Brain microvascular endothelial cell (primary cell): ENCODE measurements around the gene SLC25A21.
A peak's percentile ranks its signal among the peaks of the same experiment; 100 is the strongest.

ENCODE experiments used
- DNase-seq: peaks from one replicate; pipeline ENCODE4 v3.0.0-alpha.2; 2020
- H3K27ac ChIP-seq: fragments of 250-450 bp; sonication (Bioruptor Pico); 2 replicates; pipeline ENCODE4 v1.5.1; 2020; ENCODE audit warnings: mild to moderate bottlenecking, moderate library complexity
- H3K27me3 ChIP-seq: fragments of 250-450 bp; sonication (Bioruptor Pico); replicated peaks from 2 replicates; pipeline ENCODE4 v1.5.1; 2020; ENCODE audit warnings: mild to moderate bottlenecking
- H3K36me3 ChIP-seq: fragments of 250-450 bp; sonication (Bioruptor Pico); replicated peaks from 2 replicates; pipeline ENCODE4 v1.5.1; 2020; ENCODE audit warnings: mild to moderate bottlenecking
- H3K4me3 ChIP-seq: 2 replicates; pipeline ENCODE4 v1.5.1; 2011; ENCODE audit warnings: low read depth, mild to moderate bottlenecking, control low read depth, low read length, moderate library complexity
- in situ Hi-C: cut with HindIII; loops from 2 replicates; pipeline ENCODE4 v1.10.0; 2017; ENCODE audit warnings: low sequenced_read_pairs, low pct_ligation_motif_present
- TF ChIP-seq, protein P1 (sequence below): IDR thresholded peaks from 2 replicates; pipeline ENCODE4 v1.5.1; 2011; ENCODE audit warnings: low read depth, mild to moderate bottlenecking, moderate library complexity, low read length, control low read depth, inconsistent platforms; ENCODE audit errors: missing control alignments

SLC25A21 gene

DNA sequence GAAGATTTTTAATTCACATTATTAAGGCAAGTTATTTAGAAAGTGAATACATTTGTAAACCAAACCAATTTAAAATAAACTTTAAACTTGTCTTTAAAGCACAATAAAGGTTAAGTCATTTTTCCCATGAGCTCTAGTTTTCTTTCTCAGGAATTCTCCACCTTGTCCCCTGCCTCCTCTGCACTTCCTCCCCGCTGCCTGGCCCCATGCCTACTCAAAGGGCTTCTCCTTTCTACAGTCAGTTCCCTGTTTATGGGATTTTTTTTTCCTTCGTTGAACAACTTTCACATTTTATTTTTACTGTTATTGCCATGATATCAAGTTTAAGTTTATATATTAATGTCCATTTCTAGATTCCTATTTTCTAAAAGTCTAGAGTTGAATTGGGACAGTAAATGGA lies 223.0 kb downstream of the SLC25A21 start:
- TF ChIP-seq, protein P1, sequence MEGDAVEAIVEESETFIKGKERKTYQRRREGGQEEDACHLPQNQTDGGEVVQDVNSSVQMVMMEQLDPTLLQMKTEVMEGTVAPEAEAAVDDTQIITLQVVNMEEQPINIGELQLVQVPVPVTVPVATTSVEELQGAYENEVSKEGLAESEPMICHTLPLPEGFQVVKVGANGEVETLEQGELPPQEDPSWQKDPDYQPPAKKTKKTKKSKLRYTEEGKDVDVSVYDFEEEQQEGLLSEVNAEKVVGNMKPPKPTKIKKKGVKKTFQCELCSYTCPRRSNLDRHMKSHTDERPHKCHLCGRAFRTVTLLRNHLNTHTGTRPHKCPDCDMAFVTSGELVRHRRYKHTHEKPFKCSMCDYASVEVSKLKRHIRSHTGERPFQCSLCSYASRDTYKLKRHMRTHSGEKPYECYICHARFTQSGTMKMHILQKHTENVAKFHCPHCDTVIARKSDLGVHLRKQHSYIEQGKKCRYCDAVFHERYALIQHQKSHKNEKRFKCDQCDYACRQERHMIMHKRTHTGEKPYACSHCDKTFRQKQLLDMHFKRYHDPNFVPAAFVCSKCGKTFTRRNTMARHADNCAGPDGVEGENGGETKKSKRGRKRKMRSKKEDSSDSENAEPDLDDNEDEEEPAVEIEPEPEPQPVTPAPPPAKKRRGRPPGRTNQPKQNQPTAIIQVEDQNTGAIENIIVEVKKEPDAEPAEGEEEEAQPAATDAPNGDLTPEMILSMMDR = no peak
- Histone ChIP-seq H3K4me3 (no peak overlapping the region), H3K36me3 (no peaks in the 10 kb centered on the region), H3K27ac (no peak overlapping the region), H3K27me3 (no peaks in the 10 kb centered on the region)
- no peak for DNase-seq
- in situ Hi-C loops = no loop called here

DNA sequence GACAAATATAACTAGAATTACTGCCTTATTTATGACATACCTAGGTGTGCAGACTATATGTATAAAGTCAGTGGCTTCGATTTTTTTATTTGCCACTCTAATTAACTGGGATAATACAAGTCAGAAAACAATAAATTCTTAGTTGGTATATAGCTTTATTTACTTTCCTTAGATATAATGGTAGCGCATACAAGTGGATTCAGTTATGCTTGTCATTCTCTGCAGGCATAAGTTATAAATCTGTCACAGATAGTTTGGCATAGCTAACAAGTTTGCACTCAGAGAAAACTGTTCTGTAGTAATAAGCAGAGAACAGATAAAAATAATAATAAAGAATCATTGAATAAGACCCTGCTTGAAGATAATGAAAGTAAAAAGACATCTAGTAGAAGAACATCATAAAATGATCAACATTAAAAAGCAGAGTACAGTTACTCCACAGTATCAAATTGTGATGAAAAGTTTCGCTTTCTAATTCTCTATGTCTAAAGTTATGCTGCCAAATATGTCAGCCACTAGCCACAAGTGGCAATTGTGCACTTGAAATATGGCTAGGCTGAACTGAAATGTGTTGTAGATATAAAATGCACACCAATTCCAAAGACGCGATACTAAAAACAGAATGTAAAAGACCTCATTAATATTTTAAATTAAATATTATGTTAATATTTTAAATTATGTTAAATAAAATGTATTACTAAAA lies 224.1 kb downstream of the SLC25A21 start:
- TF ChIP-seq, protein P1 = no peak

DNA sequence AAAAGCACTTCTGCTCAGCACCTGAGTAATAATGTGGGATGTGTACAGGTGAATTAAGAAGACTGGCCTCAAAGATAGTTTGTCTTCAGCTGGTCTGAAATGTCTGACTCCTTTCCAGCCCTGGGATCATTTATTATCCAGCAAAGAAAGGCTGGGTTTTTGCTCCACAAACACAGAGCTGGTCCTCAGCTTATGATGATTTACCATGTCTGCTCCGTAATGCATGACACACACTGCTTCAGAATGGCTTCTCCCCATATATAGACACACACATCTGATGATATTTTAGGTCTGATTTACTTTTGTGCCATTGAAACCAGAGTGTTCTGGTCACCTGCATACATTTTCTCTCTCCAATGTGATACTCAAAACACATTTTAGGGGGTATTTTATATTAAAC lies 225.0 kb downstream of the SLC25A21 start:
- H3K4me3 ChIP-seq = no peak overlapping the region
- no peak for DNase-seq
- H3K36me3 ChIP-seq = no peaks in the 10 kb centered on the region
- TF ChIP-seq, protein P1 = no peak
- no peak overlapping the region for H3K27ac ChIP-seq
- in situ Hi-C loops = no loop called here
- no peaks in the 10 kb centered on the region for H3K27me3 ChIP-seq

More for the DNA sequence above, 224.1 kb downstream of the SLC25A21 start:
- no peaks in the 10 kb centered on the region for H3K27me3 ChIP-seq
- in situ Hi-C loops = no loop called here
- DNase-seq = no peak
- no peak overlapping the region for H3K4me3 ChIP-seq
- no peak overlapping the region for H3K27ac ChIP-seq
- no peaks in the 10 kb centered on the region for H3K36me3 ChIP-seq

DNA sequence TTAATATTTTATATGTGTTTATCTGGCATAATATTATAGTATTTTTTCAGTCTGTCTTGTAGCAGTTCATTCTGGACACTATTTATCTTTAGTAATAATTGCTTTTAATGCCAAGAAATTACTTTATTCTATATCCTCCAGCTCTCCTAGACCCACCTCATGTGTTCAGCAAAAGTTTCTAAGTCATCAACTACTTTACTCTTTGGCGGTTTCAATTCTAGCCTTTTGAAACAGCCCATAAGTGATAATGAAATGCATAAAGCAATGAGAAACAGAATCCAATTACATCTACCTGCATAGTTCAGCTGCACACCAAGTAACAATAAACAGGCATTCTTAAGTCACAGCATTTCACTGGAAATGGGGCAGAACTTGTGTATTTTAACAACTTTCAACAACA lies 225.5 kb downstream of the SLC25A21 start:
- in situ Hi-C loops = no loop called here
- no peaks in the 10 kb centered on the region for H3K36me3 ChIP-seq
- TF ChIP-seq, protein P1 = no peak
- no peak for DNase-seq
- H3K27me3 ChIP-seq = no peaks in the 10 kb centered on the region
- no peak overlapping the region for H3K27ac ChIP-seq
- H3K4me3 ChIP-seq = no peak overlapping the region

DNA sequence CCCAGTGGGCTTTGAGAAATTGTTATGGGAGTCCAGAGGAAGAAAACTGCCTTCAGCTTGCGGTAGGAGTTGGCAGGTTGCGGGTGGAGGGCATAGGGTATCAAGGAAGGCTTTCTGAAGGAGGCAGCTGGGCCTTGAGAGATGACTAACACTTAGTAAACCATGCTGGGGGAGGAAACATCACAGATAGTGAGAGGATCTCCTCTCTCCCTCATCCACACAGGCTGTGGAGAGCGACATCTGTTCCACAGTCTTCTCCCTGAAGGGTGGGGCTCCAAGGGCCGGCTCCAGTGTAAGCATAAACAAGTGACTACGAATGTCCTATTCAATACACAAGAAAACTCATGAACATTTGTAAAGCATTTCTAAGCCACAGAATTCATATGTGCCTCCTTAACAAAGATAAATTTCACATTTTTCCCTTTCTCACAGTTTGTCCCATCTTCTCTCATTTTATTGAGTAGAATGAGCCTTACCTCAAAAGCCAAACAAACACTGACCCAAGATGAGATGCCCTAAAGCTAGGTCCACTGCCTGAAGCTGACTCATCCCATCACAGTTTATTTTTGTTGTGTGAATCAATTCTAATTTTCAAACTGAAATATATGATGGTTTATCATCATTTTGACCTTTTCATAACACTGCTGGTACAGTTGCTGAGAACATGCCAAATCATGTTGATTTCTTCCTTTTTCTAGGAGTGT lies 227.9 kb downstream of the SLC25A21 start:
- no peaks in the 10 kb centered on the region for H3K27me3 ChIP-seq
- no peaks in the 10 kb centered on the region for H3K36me3 ChIP-seq
- peak; percentile 40 for DNase-seq
- in situ Hi-C loops = no loop called here
- TF ChIP-seq, protein P1 = no peak
- H3K4me3 ChIP-seq = no peak overlapping the region
- H3K27ac ChIP-seq = no peak overlapping the region
